Coronary artery (tissue), 2 donors: Measurements from ENCODE around the gene KHDRBS2.

Source experiments
- DNase-seq: peaks from one replicate; pipeline ENCODE4 v3.0.0-alpha.2; 2017; ENCODE audit warnings: low spot score
- H3K27ac ChIP-seq, 2 donors: fragments of 200-600 bp; sonication (generic); one replicate each; pipeline ENCODE4 v1.5.1; 2016 to 2019
- H3K4me3 ChIP-seq: fragments of 200-600 bp; sonication (generic); 2 replicates; pipeline ENCODE4 v1.5.1; 2016; ENCODE audit warnings: mild to moderate bottlenecking, moderate library complexity
- CTCF ChIP-seq: fragments of 200-600 bp; sonication (generic); IDR thresholded peaks from one replicate; pipeline ENCODE4 v1.5.1; 2019; ENCODE audit warnings: antibody characterized with exemption

Gene KHDRBS2

GRCh38 chr6:61682562-61682961, 603.5 kb downstream of the KHDRBS2 start:
- TF ChIP-seq CTCF = no peak
- H3K4me3 ChIP-seq = no peak overlapping the region
- no peak for DNase-seq
- no peak overlapping the region for H3K27ac ChIP-seq

- Histone ChIP-seq H3K4me3 (no peak overlapping the region), H3K27ac (no peak overlapping the region)
- TF ChIP-seq CTCF = no peak
- no peak for DNase-seq
Observed at GRCh38 chr6:61679625-61680024, 606.4 kb downstream of the KHDRBS2 start.

GRCh38 chr6:61675734-61676133, 610.3 kb downstream of the KHDRBS2 start:
- DNase-seq = no peak
- Histone ChIP-seq H3K4me3 (no peak overlapping the region), H3K27ac (no peak overlapping the region)
- no peak for TF ChIP-seq CTCF

- H3K4me3 ChIP-seq = no peak overlapping the region
- H3K27ac ChIP-seq = no peak overlapping the region
- TF ChIP-seq CTCF = no peak
- DNase-seq = no peak
Observed at GRCh38 chr6:61649845-61650244, 636.2 kb downstream of the KHDRBS2 start.

- Histone ChIP-seq H3K4me3 (no peak overlapping the region), H3K27ac (no peak overlapping the region)
- TF ChIP-seq CTCF = no peak
- no peak for DNase-seq
Observed at GRCh38 chr6:61640463-61640862, 645.6 kb downstream of the KHDRBS2 start.
